ENCODE data around the gene CORO2A. TPM values are rescaled to one million over a fixed set of nuclear protein-coding genes. Genes with fewer than 3 reads are reported as not detected.

The CORO2A gene
- total RNA-seq, 3 donors from 2014 or later: 1.4 to 7.2 (median 7.2) TPM

GRCh38 chr9:98075332-98075805, 117.1 kb downstream of the CORO2A start:
- intact Hi-C loops (cut with DNase I; ENCODE audit: low total_unique reads): no loop called here
- Histone ChIP-seq H3K4me1 (no peaks in the 10 kb centered on the region), H3K27ac (peak overlapping the region in 1 of 2 donors; percentile 6), H3K9me3 (no peaks in the 10 kb centered on the region), H3K4me3 (no peak overlapping the region), H3K27me3 (no peaks in the 10 kb centered on the region), H3K36me3 (no peaks in the 10 kb centered on the region)
- no peak for DNase-seq (ENCODE audit: low spot score in 2 of 2)
- no peak for TF ChIP-seq CTCF (IDR thresholded peaks at IDR 0.05)
- TF ChIP-seq POLR2AphosphoS5 (IDR thresholded peaks at IDR 0.05): no peak
- TF ChIP-seq POLR2A (IDR thresholded peaks at IDR 0.05): no peak

- H3K27ac ChIP-seq: peak overlapping the region; percentile 61 to 70
- no peaks in the 10 kb centered on the region for H3K36me3 ChIP-seq
- intact Hi-C loops (cut with DNase I; ENCODE audit: low total_unique reads): no loop called here
- H3K4me3 ChIP-seq: no peak overlapping the region
- no peaks in the 10 kb centered on the region for H3K9me3 ChIP-seq
- no peaks in the 10 kb centered on the region for H3K4me1 ChIP-seq
- H3K27me3 ChIP-seq: no peaks in the 10 kb centered on the region
- peak in 1 of 2 donors; percentile 73 for DNase-seq (ENCODE audit: low spot score in 2 of 2)
- peak; percentile 42 to 89 (median 86) for TF ChIP-seq CTCF (IDR thresholded peaks at IDR 0.05)
- TF ChIP-seq POLR2A (IDR thresholded peaks at IDR 0.05): no peak
Observed at GRCh38 chr9:98074115-98074990, 118.1 kb downstream of the CORO2A start.

- no peaks in the 10 kb centered on the region for H3K4me1 ChIP-seq
- H3K27ac ChIP-seq: peak overlapping the region; percentile 68 to 77
- intact Hi-C loops (cut with DNase I; ENCODE audit: low total_unique reads): no loop called here
- TF ChIP-seq POLR2A (IDR thresholded peaks at IDR 0.05) (no peak), POLR2AphosphoS5 (IDR thresholded peaks at IDR 0.05) (no peak), CTCF (IDR thresholded peaks at IDR 0.05) (no peak)
- no peaks in the 10 kb centered on the region for H3K9me3 ChIP-seq
- DNase-seq (ENCODE audit: low spot score in 2 of 2): no peak
- no peaks in the 10 kb centered on the region for H3K27me3 ChIP-seq
- no peak overlapping the region for H3K4me3 ChIP-seq
- H3K36me3 ChIP-seq: no peaks in the 10 kb centered on the region
Observed at GRCh38 chr9:98071737-98072136, 120.7 kb downstream of the CORO2A start.

Other genes with a start within 250 kb of the CORO2A start
- gene ANP32B, start 209.3 kb downstream of the CORO2A start, total RNA-seq: 10 to 100 TPM; 37.0 to 54.7 (median 44.0) TPM
- 10 to 100 TPM; 43.8 to 80.6 (median 54.7) TPM for gene NANS, start 135.9 kb downstream of the CORO2A start, total RNA-seq
- gene TRIM14, start 73.4 kb downstream of the CORO2A start, total RNA-seq: 10 to 100 TPM in 2 of 3 donors, 1 to 10 TPM in 1; 8.8 to 14.9 (median 14.6) TPM
- 10 to 100 TPM; 10.8 to 17.1 (median 13.6) TPM for gene TBC1D2, start 63.0 kb upstream of the CORO2A start, total RNA-seq